GM19395 (cell line): ENCODE results near the gene RTN4RL1.
"Not testable (repeated sequence)": the region's sequence is repeated elsewhere in the genome, so short reads cannot be mapped to it uniquely, and the experiment has no call there.

ENCODE experiments used
- ATAC-seq: cut with Tn5 transposase; IDR thresholded peaks from one replicate; pipeline ENCODE4 v1.9.1; 2021; ENCODE audit warnings: mild to moderate bottlenecking, moderate library complexity; ENCODE audit not compliant: unreplicated experiment

Gene RTN4RL1

GRCh38 chr17:2027528-2028233, 2.5 kb upstream of the RTN4RL1 start:
- ATAC-seq: no peak

GRCh38 chr17:2025622-2026309, 632 bp upstream of the RTN4RL1 start:
- no peak for ATAC-seq

- ATAC-seq: no peak
Observed at GRCh38 chr17:2024572-2025219, 438 bp downstream of the RTN4RL1 start.

GRCh38 chr17:2023692-2024571, 1.2 kb downstream of the RTN4RL1 start:
- no peak for ATAC-seq

- no peak for ATAC-seq
Observed at GRCh38 chr17:2023256-2023655, 1.9 kb downstream of the RTN4RL1 start.

GRCh38 chr17:2022647-2023240, 2.4 kb downstream of the RTN4RL1 start:
- ATAC-seq: no peak

- ATAC-seq: no peak
Observed at GRCh38 chr17:2020721-2021120, 4.4 kb downstream of the RTN4RL1 start.

GRCh38 chr17:2019723-2020122, 5.4 kb downstream of the RTN4RL1 start:
- no peak for ATAC-seq

GRCh38 chr17:2018716-2019510, 6.2 kb downstream of the RTN4RL1 start:
- no peak for ATAC-seq

- no peak for ATAC-seq
Observed at GRCh38 chr17:2017274-2017941, 7.7 kb downstream of the RTN4RL1 start.

GRCh38 chr17:2016494-2016893, 8.6 kb downstream of the RTN4RL1 start:
- ATAC-seq: no peak

GRCh38 chr17:2015314-2015713, 9.8 kb downstream of the RTN4RL1 start:
- ATAC-seq: no peak

- no peak for ATAC-seq
Observed at GRCh38 chr17:2013994-2014317, 11.2 kb downstream of the RTN4RL1 start.

GRCh38 chr17:2013220-2013993, 11.7 kb downstream of the RTN4RL1 start:
- not testable (repeated sequence) for ATAC-seq

- no peak for ATAC-seq
Observed at GRCh38 chr17:2012499-2012898, 12.6 kb downstream of the RTN4RL1 start.

GRCh38 chr17:2011411-2012371, 13.4 kb downstream of the RTN4RL1 start:
- ATAC-seq: no peak

- ATAC-seq: no peak
Observed at GRCh38 chr17:2009737-2010136, 15.4 kb downstream of the RTN4RL1 start.
